ENCODE data around the gene CORO7.

The CORO7 gene

GRCh38 chr16:4378161-4378666, 38.2 kb downstream of the CORO7 start:
- no peak overlapping the region for H3K4me3 ChIP-seq (ENCODE audit: low read depth, low read length)
- DNase-seq (ENCODE audit: low read depth), result no peak
- TF ChIP-seq CTCF (IDR thresholded peaks at IDR 0.05; ENCODE audit: insufficient read depth, low read depth, low read length, missing control alignments), result no peak

DNA sequence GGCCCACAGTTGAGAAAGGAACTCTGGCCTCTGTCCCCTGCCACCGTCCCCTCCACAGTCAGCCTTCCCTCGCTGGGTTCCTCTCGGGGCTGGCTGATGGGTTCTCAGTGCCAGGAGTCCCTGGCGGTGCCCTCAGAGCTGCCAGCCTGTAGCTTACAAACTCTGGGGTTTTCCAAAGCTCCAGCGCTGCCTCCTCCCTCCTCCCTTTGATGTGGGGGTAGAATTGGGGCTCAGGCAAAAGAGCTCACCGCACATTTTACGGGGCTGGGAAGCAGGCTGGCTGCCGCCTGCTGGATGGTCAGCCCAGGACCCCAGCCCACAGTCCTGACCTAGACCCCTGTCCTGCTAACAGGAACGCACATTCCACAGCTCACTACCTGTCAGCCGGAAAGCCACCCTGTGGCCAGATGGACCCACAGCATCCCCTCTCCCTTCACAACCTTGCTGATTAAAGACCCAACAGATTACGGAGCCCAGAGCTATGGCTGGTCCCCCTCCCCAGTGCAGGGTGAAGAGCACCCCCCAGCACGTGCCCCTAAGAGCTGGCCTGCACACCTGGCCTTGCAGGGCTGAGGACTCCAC, 38.7 kb downstream of the CORO7 start:
- DNase-seq (ENCODE audit: low read depth), result no peak
- TF ChIP-seq CTCF (IDR thresholded peaks at IDR 0.05; ENCODE audit: insufficient read depth, low read depth, low read length, missing control alignments), result no peak
- H3K4me3 ChIP-seq (ENCODE audit: low read depth, low read length), result no peak overlapping the region

- no peak for TF ChIP-seq CTCF (IDR thresholded peaks at IDR 0.05; ENCODE audit: insufficient read depth, low read depth, low read length, missing control alignments)
- H3K4me3 ChIP-seq (ENCODE audit: low read depth, low read length), result no peak overlapping the region
- no peak for DNase-seq (ENCODE audit: low read depth)
Observed at GRCh38 chr16:4376893-4377572, 39.4 kb downstream of the CORO7 start.

DNA sequence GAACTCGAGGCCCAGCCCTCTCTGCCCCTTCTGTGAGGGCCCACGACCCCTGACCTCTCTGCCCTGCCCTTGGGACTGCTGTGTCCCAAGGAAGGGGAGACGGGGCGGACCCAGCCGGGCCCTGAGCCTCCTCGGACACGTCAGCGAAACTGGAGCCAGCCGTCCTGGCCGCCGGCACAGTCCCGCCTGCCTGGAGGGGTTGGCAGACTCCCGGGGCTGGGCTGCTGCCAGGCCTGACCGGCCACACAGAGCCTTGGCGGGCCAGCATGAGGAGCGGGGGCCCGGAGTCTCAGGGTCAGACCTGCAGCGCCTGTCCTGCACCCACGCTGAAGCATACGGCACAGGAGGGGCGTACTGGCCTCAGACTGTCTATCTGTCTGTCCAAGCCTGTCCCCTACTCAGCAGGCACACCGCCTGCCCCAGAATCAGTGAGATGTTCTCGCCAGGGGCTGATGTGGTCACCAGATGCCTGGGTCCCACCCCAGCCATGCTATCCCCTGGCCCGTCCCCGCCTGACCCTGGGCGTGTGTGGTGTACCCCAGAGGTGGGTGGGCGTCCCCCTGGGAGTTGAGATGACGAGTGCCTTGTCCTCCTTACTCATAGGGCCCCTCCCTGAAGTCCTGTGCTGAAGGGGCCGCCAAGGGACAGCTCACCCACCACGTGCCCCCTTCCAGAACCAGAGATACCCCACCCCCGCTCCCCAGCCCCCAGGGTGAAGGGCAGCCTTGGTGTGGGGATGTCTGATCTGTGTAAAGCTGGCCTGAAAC, 40.1 kb downstream of the CORO7 start:
- TF ChIP-seq CTCF (IDR thresholded peaks at IDR 0.05; ENCODE audit: insufficient read depth, low read depth, low read length, missing control alignments), result no peak
- DNase-seq (ENCODE audit: low read depth), result no peak
- no peak overlapping the region for H3K4me3 ChIP-seq (ENCODE audit: low read depth, low read length)

DNA sequence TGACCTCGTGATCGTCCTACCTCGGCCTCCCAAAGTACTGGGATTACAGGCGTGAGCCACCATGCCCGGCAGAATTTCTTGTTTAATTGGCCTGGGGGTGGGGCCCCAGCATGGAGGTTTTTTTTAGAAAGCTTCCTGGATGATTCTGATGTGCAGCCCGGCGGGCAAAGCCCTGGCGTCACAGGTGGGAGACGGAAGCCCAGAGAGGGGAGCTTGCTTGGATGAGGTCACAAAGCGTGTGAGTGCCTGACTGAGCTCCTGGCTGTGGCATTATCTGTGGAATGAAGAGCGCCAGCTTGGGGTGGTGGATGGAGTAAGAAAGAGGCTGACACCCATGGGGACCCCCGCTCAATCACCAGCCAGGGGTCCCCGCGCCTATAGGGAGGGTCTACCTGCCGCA, 40.7 kb downstream of the CORO7 start:
- TF ChIP-seq CTCF (IDR thresholded peaks at IDR 0.05; ENCODE audit: insufficient read depth, low read depth, low read length, missing control alignments), result no peak
- H3K4me3 ChIP-seq (ENCODE audit: low read depth, low read length), result no peak overlapping the region
- no peak for DNase-seq (ENCODE audit: low read depth)

DNA sequence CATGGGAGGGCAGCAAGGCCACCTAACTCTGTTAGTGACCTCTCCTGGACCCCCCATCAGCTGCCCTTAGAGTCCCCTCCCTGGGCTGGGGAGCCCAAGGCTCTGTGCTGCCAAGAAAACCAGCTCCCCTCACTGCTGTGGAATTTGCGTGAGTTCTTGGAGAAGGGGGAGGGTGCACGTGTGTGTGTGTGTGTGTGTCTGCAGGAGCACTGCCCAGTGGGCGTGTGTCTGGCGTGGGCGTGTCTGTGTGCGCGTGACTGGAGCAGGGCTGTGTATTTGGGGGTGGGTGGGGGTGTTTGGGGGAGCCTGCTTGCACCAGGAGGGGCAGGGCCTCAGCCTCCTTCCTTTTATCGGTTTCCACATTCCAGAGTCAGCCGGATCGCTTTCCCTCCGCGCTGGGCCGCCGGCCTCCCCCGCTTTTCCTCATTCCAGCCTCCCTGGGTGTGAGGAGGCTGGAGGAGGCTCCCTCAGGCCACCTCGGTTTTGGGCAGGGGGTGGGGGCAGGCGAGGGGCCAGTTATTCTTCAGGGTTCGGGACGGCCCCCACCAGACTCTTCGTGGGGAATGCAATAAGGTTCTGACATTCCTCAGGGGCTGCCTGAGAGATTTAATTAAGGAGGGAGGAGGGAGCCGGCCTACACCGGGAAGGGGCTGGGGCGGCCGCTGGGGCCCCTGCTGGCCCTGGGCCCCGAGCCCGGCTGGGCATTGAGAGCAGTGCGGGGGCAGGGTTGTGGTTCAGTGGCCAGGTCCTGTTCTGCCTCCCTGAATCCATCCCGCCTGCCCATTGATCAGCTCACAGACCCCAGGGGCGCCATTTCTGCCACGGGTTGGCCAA, 42.3 kb downstream of the CORO7 start:
- no peak for DNase-seq (ENCODE audit: low read depth)
- TF ChIP-seq CTCF (IDR thresholded peaks at IDR 0.05; ENCODE audit: insufficient read depth, low read depth, low read length, missing control alignments), result no peak
- H3K4me3 ChIP-seq (ENCODE audit: low read depth, low read length), result no peak overlapping the region
